ENCODE measurements around the gene CCDC50.

DNA sequence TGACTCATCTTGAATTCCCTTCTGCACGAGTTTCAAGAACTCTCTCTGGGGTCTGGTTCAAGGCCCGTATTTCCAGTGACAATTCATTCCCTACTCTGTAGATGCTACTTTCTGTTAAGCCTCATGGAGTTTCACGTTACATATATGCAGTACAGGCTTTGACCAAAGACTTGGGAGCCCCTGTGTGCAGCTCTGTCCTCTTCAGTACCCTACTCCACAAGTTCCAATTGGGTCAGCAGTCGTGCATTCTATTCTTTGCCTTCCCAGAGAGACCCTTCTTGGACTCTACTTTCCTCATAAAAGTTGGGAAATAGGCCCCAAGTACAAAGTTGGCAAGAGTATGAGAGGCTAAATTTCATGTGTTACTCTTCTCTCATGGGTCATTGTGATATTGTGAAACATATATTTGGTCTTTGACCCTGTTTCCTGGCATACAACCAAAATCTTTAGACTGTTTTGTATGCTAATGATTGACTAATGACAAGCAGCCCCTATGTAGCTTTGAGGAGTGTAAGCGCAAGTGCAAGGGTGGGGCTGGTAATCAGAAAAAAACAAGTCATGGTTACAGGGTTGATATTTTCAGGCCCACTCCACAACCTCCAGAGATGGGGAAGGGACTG is 15.0 kb upstream of the CCDC50 start:
- TF ChIP-seq FOXM1 (IDR thresholded peaks at IDR 0.05; ENCODE audit: borderline replicate concordance) (no peak), HDGF (IDR thresholded peaks at IDR 0.05; ENCODE audit: borderline replicate concordance) (no peak), L3MBTL2 (conservative IDR thresholded peaks at IDR 0.05) (no peak), ARNT (IDR thresholded peaks at IDR 0.05) (no peak), BHLHE40 (IDR thresholded peaks at IDR 0.05; ENCODE audit: borderline replicate concordance) (no peak)

Data from HEK293T (cell line).